ENCODE measurements around the gene CLCA2.

CLCA2 gene

GRCh38 chr1:86429122-86429725 lies 5.3 kb downstream of the CLCA2 start:
- DNase-seq (ENCODE audit: low read depth) = no peak
- no peak for TF ChIP-seq CTCF (IDR thresholded peaks at IDR 0.05; ENCODE audit: low read depth, low read length, missing control alignments)
- H3K4me3 ChIP-seq (ENCODE audit: low read depth, low read length) = no peak overlapping the region

- no peak overlapping the region for H3K4me3 ChIP-seq (ENCODE audit: low read depth, low read length)
- no peak for DNase-seq (ENCODE audit: low read depth)
- TF ChIP-seq CTCF (IDR thresholded peaks at IDR 0.05; ENCODE audit: low read depth, low read length, missing control alignments) = no peak
Measured at GRCh38 chr1:86429835-86430234, 5.9 kb downstream of the CLCA2 start.

- H3K4me3 ChIP-seq (ENCODE audit: low read depth, low read length) = no peak overlapping the region
- TF ChIP-seq CTCF (IDR thresholded peaks at IDR 0.05; ENCODE audit: low read depth, low read length, missing control alignments) = no peak
- DNase-seq (ENCODE audit: low read depth) = no peak
Measured at GRCh38 chr1:86430376-86430775, 6.4 kb downstream of the CLCA2 start.

GRCh38 chr1:86434059-86434458 lies 10.1 kb downstream of the CLCA2 start:
- H3K4me3 ChIP-seq (ENCODE audit: low read depth, low read length) = no peak overlapping the region
- no peak for DNase-seq (ENCODE audit: low read depth)
- no peak for TF ChIP-seq CTCF (IDR thresholded peaks at IDR 0.05; ENCODE audit: low read depth, low read length, missing control alignments)

- no peak overlapping the region for H3K4me3 ChIP-seq (ENCODE audit: low read depth, low read length)
- no peak for DNase-seq (ENCODE audit: low read depth)
Measured at GRCh38 chr1:86435327-86435726, 11.4 kb downstream of the CLCA2 start.

GRCh38 chr1:86436041-86436440 lies 12.1 kb downstream of the CLCA2 start:
- TF ChIP-seq CTCF (IDR thresholded peaks at IDR 0.05; ENCODE audit: low read depth, low read length, missing control alignments) = no peak
- no peak overlapping the region for H3K4me3 ChIP-seq (ENCODE audit: low read depth, low read length)
- no peak for DNase-seq (ENCODE audit: low read depth)

More at GRCh38 chr1:86435327-86435726, 11.4 kb downstream of the CLCA2 start:
- TF ChIP-seq CTCF (IDR thresholded peaks at IDR 0.05; ENCODE audit: low read depth, low read length, missing control alignments) = no peak

- DNase-seq (ENCODE audit: low read depth) = no peak
- no peak for TF ChIP-seq CTCF (IDR thresholded peaks at IDR 0.05; ENCODE audit: low read depth, low read length, missing control alignments)
Measured at GRCh38 chr1:86441581-86441980, 17.6 kb downstream of the CLCA2 start.

More at GRCh38 chr1:86441581-86441980, 17.6 kb downstream of the CLCA2 start:
- no peak overlapping the region for H3K4me3 ChIP-seq (ENCODE audit: low read depth, low read length)

Measured in GM12864 (cell line).